ENCODE data around the gene ANKLE2.
A peak's percentile ranks its signal among the peaks of the same experiment; 100 is the strongest.
"Not testable (repeated sequence)": the region's sequence is repeated elsewhere in the genome, so short reads cannot be mapped to it uniquely, and the experiment has no call there.

The ANKLE2 gene

GRCh38 chr12:132718644-132719043 is 43.0 kb downstream of the ANKLE2 start:
- DNase-seq: no peak

GRCh38 chr12:132717531-132718387 is 43.9 kb downstream of the ANKLE2 start:
- no peak for DNase-seq

- no peak for DNase-seq
These were observed 44.6 kb downstream of the ANKLE2 start for GRCh38 chr12:132717011-132717410.

- DNase-seq: no peak
These were observed 45.3 kb downstream of the ANKLE2 start for GRCh38 chr12:132716356-132716755.

GRCh38 chr12:132715874-132716273 is 45.8 kb downstream of the ANKLE2 start:
- DNase-seq: no peak

GRCh38 chr12:132713123-132713522 is 48.5 kb downstream of the ANKLE2 start:
- no peak for DNase-seq

- DNase-seq: no peak
These were observed 50.4 kb downstream of the ANKLE2 start for GRCh38 chr12:132711080-132711843.

- DNase-seq: peak; percentile 84
These were observed 51.1 kb downstream of the ANKLE2 start, which contains the start of gene PGAM5 for GRCh38 chr12:132710405-132711079. Gene PGAM5 (plus strand): TSS chr12:132710842. CDS start chr12:132710877, 35 bp downstream.

- no peak for DNase-seq
These were observed 51.6 kb downstream of the ANKLE2 start for GRCh38 chr12:132710043-132710404.

GRCh38 chr12:132708150-132708549 is 53.5 kb downstream of the ANKLE2 start:
- DNase-seq: no peak

- DNase-seq: no peak
These were observed 54.4 kb downstream of the ANKLE2 start for GRCh38 chr12:132707241-132707640.

- DNase-seq: no peak
These were observed 58.0 kb downstream of the ANKLE2 start for GRCh38 chr12:132703641-132704040.

- no peak for DNase-seq
These were observed 59.0 kb downstream of the ANKLE2 start for GRCh38 chr12:132702640-132703039.

- no peak for DNase-seq
These were observed 61.3 kb downstream of the ANKLE2 start for GRCh38 chr12:132700212-132700822.

GRCh38 chr12:132698341-132698740 is 63.3 kb downstream of the ANKLE2 start:
- DNase-seq: no peak

GRCh38 chr12:132695431-132695830 is 66.2 kb downstream of the ANKLE2 start:
- no peak for DNase-seq

GRCh38 chr12:132694888-132695287 is 66.7 kb downstream of the ANKLE2 start:
- not testable (repeated sequence) for DNase-seq

GRCh38 chr12:132692030-132692429 is 69.6 kb downstream of the ANKLE2 start:
- DNase-seq: not testable (repeated sequence)

GRCh38 chr12:132690112-132690511 is 71.5 kb downstream of the ANKLE2 start:
- DNase-seq: no peak

- no peak for DNase-seq
These were observed 72.4 kb downstream of the ANKLE2 start for GRCh38 chr12:132689227-132689626.

- DNase-seq: peak; percentile 92
These were observed 74.1 kb downstream of the ANKLE2 start, which contains the start of the genes POLE and PXMP2 for GRCh38 chr12:132687211-132688164. Gene POLE (minus strand): TSS chr12:132687342. CDS start chr12:132687315, 27 bp downstream. Gene PXMP2 (plus strand): TSS chr12:132687587. CDS start chr12:132687671, 84 bp downstream.

GRCh38 chr12:132686825-132687210 is 74.8 kb downstream of the ANKLE2 start:
- no peak for DNase-seq
